K562 (cell line): ENCODE data around the gene TBC1D5. TPM values are rescaled to one million over a fixed set of nuclear protein-coding genes. Genes with fewer than 3 reads are reported as not detected.

Source experiments
- ATAC-seq: fragments of 200-7000 bp; cut with Tn5 transposase; 3 replicates; pipeline ENCODE4 v1.9.1; 2020; ENCODE audit warnings: moderate library complexity
- BruUV-seq: library from RNA; stranded (reverse); fragments of 400-500 nt; replicated peaks from 2 replicates; lab custom pipeline; 2021; lab: Mats Ljungman, UMichigan
- CTCF ChIA-PET: fragments of 300-600 bp; formaldehyde crosslinking; extraction: SDS; loops from one replicate; lab custom pipeline; 2021; ENCODE audit warnings: low intra/inter-chr PET ratio; lab: Yijun Ruan, JAX
- POLR2A ChIA-PET: fragments of 300-600, 350-650 bp; sonication (Branson Sonifier 250); formaldehyde crosslinking; extraction: SDS; loops from one replicate; lab custom pipeline; 2021; ENCODE audit warnings: antibody characterized with exemption, inconsistent platforms; lab: Yijun Ruan, JAX
- DNase-seq, 4 experiments: peaks; one replicate each; pipeline versions ENCODE4 v3.0.0 to v3.0.0-alpha.2; 2011 to 2018; ENCODE audit warnings: low spot score in 3 of 4, mixed read lengths in 3 of 4; ENCODE audit errors: extremely low read depth in 1 of 4
- FAIRE-seq: peaks from 2 replicates; lab custom pipeline; 2011; peaks lifted over from hg19 to GRCh38; lab: Jason Lieb, UNC
- H2AFZ ChIP-seq: 2 replicates; pipeline ENCODE4 v1.6.0; 2011; ENCODE audit warnings: low read depth, low read length, control low read depth, inconsistent platforms
- H3K27ac ChIP-seq: fragments of 200-600 bp; 3 replicates; pipeline ENCODE4 v1.8.0; 2011; ENCODE audit warnings: low read depth, mild to moderate bottlenecking, control low read depth, inconsistent platforms, low read length, moderate library complexity, mixed read lengths; ENCODE audit errors: extremely low read depth
- H3K27me3 ChIP-seq, 2 experiments: fragments of 300-600 bp in 1 of 2; 2 replicates in 1 of 2; 3 replicates in 1 of 2; pipeline versions ENCODE4 v1.6.0 to v1.8.0; 2011; ENCODE audit warnings: inconsistent platforms in 2 of 2, low read length in 2 of 2, mild to moderate bottlenecking in 1 of 2, mixed read lengths in 1 of 2, moderate library complexity in 1 of 2; ENCODE audit not compliant: control insufficient read depth in 2 of 2, insufficient read depth in 2 of 2
- H3K36me3 ChIP-seq: fragments of 300-600 bp; 3 replicates; pipeline ENCODE4 v1.8.0; 2011; ENCODE audit warnings: mild to moderate bottlenecking, low read length, inconsistent platforms; ENCODE audit not compliant: control insufficient read depth, insufficient read depth
- H3K4me1 ChIP-seq, 2 experiments: fragments of 200-600 bp in 1 of 2; replicated peaks in 1 of 2; 2 replicates in 1 of 2; 3 replicates in 1 of 2; pipeline versions ENCODE4 v1.5.1 to v1.8.0; 2011; ENCODE audit warnings: inconsistent platforms in 2 of 2, low read length in 2 of 2, mild to moderate bottlenecking in 1 of 2, mixed read lengths in 1 of 2, moderate library complexity in 1 of 2; ENCODE audit not compliant: control insufficient read depth in 2 of 2, insufficient read depth in 2 of 2
- H3K4me2 ChIP-seq: 2 replicates; pipeline ENCODE4 v1.6.1; 2011; ENCODE audit warnings: low read length, control low read depth, inconsistent platforms, mixed read lengths; ENCODE audit not compliant: insufficient read depth
- H3K4me3 ChIP-seq: fragments of 200-600 bp; sonication (generic), shearing (Covaris generic); 2 replicates; pipeline ENCODE4 v1.5.1; 2016; ENCODE audit warnings: control low read depth, inconsistent platforms
- H3K79me2 ChIP-seq: fragments of 200-600 bp; 3 replicates; pipeline ENCODE4 v1.8.0; 2011; ENCODE audit warnings: low read length, inconsistent platforms; ENCODE audit not compliant: control insufficient read depth, insufficient read depth
- H3K9ac ChIP-seq, 2 experiments: 2 replicates each; pipeline versions ENCODE4 v1.6.0 to v1.6.1; 2011; ENCODE audit warnings: low read depth in 2 of 2, low read length in 2 of 2, control low read depth in 1 of 2, inconsistent platforms in 1 of 2, mild to moderate bottlenecking in 1 of 2, mixed read lengths in 1 of 2; ENCODE audit not compliant: insufficient read depth in 1 of 2
- H3K9me1 ChIP-seq: one replicate; pipeline ENCODE4 v1.6.0; 2011; ENCODE audit warnings: inconsistent platforms, mild to moderate bottlenecking, low read length, moderate library complexity; ENCODE audit not compliant: control insufficient read depth, insufficient read depth
- H3K9me3 ChIP-seq: replicated peaks from 2 replicates; pipeline ENCODE4 v1.5.1; 2011; ENCODE audit warnings: low read depth, low read length, inconsistent platforms; ENCODE audit not compliant: control insufficient read depth, insufficient read depth
- H4K20me1 ChIP-seq: replicated peaks from 2 replicates; pipeline ENCODE4 v1.6.1; 2011; ENCODE audit warnings: low read length, inconsistent platforms, mixed read lengths; ENCODE audit not compliant: control insufficient read depth, insufficient read depth
- ARHGAP35 ChIP-seq: fragments of 450-650 bp; IDR thresholded peaks from 2 replicates; pipeline ENCODE4 v1.6.1; 2018; ENCODE audit not compliant: partially characterized antibody
- CGGBP1 ChIP-seq: fragments of 250-450 bp; sonication (Bioruptor Pico); IDR thresholded peaks from 2 replicates; pipeline ENCODE4 v1.9.0; 2021; ENCODE audit warnings: mild to moderate bottlenecking
- DIDO1 ChIP-seq: fragments of 450-650 bp; IDR thresholded peaks from 2 replicates; pipeline ENCODE4 v1.6.1; 2016; ENCODE audit warnings: low read depth, missing biosample characterization, missing genetic modification characterization
- ELK1 ChIP-seq: sonication (generic); formaldehyde crosslinking; IDR thresholded peaks from 2 replicates; pipeline ENCODE4 v1.8.1; 2022; ENCODE audit warnings: missing genetic modification reagents
- FIP1L1 ChIP-seq: fragments of 200-400 bp; formaldehyde crosslinking; IDR thresholded peaks from 2 replicates; pipeline ENCODE4 v1.6.1; 2018; ENCODE audit warnings: mild to moderate bottlenecking, low read depth, low read length; ENCODE audit not compliant: poor library complexity, severe bottlenecking
- GTF2A2 ChIP-seq: IDR thresholded peaks from 2 replicates; pipeline ENCODE4 v1.6.1; 2016; ENCODE audit warnings: mild to moderate bottlenecking, missing genetic modification characterization, missing compliant biosample characterization
- HMG20A ChIP-seq: fragments of 450-650 bp; formaldehyde crosslinking; conservative IDR thresholded peaks from 2 replicates; pipeline ENCODE4 v1.4.0; 2020; ENCODE audit warnings: mild to moderate bottlenecking, mixed read lengths
- HNRNPL ChIP-seq: fragments of 200-400 bp; formaldehyde crosslinking; IDR thresholded peaks from 2 replicates; pipeline ENCODE4 v1.6.1; 2017; ENCODE audit warnings: low read depth, mild to moderate bottlenecking, low read length
- HNRNPUL1 ChIP-seq: fragments of 200-400 bp; formaldehyde crosslinking; IDR thresholded peaks from 2 replicates; pipeline ENCODE4 v1.6.1; 2017; ENCODE audit warnings: low read length
- JUNB ChIP-seq: fragments of 450-650 bp; formaldehyde crosslinking; conservative IDR thresholded peaks from 2 replicates; pipeline ENCODE4 v1.4.0; 2020; ENCODE audit warnings: mild to moderate bottlenecking
- KLF1 ChIP-seq: fragments of 450-650 bp; IDR thresholded peaks from 2 replicates; pipeline ENCODE4 v1.6.1; 2016; ENCODE audit warnings: missing genetic modification characterization, missing compliant biosample characterization
- MEIS2 ChIP-seq: fragments of 450-650 bp; IDR thresholded peaks from 2 replicates; pipeline ENCODE4 v1.6.1; 2014; ENCODE audit warnings: mild to moderate bottlenecking; ENCODE audit not compliant: partially characterized antibody
- NFATC3 ChIP-seq: fragments of 450-650 bp; IDR thresholded peaks from 2 replicates; pipeline ENCODE4 v1.6.1; 2017; ENCODE audit warnings: mild to moderate bottlenecking
- SIN3B ChIP-seq: fragments of 450-650 bp; IDR thresholded peaks from 2 replicates; pipeline ENCODE4 v1.6.1; 2017; ENCODE audit warnings: low read depth, mild to moderate bottlenecking, moderate library complexity
- SMARCC2 ChIP-seq: fragments of 450-650 bp; IDR thresholded peaks from 2 replicates; pipeline ENCODE4 v1.6.1; 2017; ENCODE audit warnings: antibody characterized with exemption, moderate library complexity, mild to moderate bottlenecking, low read depth
- WGBS: fragments of 100-300 bp; shearing (Covaris generic); methylation state at CpG from one replicate; pipeline ENCODE4 v1.1.6; 2016; ENCODE audit warnings: low coverage, mixed read lengths; ENCODE audit not compliant: insufficient coverage; ENCODE audit errors: missing lambda C conversion rate; 5-methylcytosine and 5-hydroxymethylcytosine counted together
- in situ Hi-C: fragments of 300-500 bp; cut with MboI; formaldehyde crosslinking; loops from 4 replicates; pipeline ENCODE4 v1.15.0; 2018; ENCODE audit warnings: inconsistent platforms, mixed read lengths
- intact Hi-C: fragments of 100-400 bp; cut with micrococcal nuclease; formaldehyde crosslinking; loops from 2 replicates; pipeline ENCODE4 v1.14.2; 2022
- polyA plus RNA-seq, 8 experiments: library from polyadenylated mRNA; depleted of rRNA in 4 of 8; stranded (reverse) in 5 of 8; unstranded in 3 of 8; fragments of >200 nt; fragmentation: Nextera tagmentation in 2 of 8; fragmentation: Illumina TruSeq in 1 of 8; extraction: Ambion mirVana in 2 of 8; extraction: Trizol in 1 of 8; gene quantifications; 2 replicates each; pipeline versions ENCODE4 v1.2.1 to v1.2.3, GENCODE V29; 2011 to 2014; ENCODE audit warnings: inconsistent platforms in 1 of 8, missing spikeins in 1 of 8
- total RNA-seq, 7 experiments: library from RNA; depleted of rRNA in 6 of 7; stranded (reverse); fragments of >200 nt in 6 of 7; fragmentation: Illumina TruSeq in 2 of 7; extraction: Trizol in 2 of 7; gene quantifications; 2 replicates each; pipeline versions ENCODE4 v1.2.1 to v1.2.3, GENCODE V29; 2011 to 2021; ENCODE audit warnings: low replicate concordance in 1 of 7

Gene TBC1D5
- total and polyA plus RNA-seq, 9 of the 15 experiments (the other 6 are each of a cell fraction or from before 2014, with no cell fraction given) = 2.9 to 38.1 (median 25.6) TPM

- ATAC-seq (no peak), FAIRE-seq (no peak), DNase-seq (no peak)
- intact Hi-C loops (no loop called here), in situ Hi-C loops (loop anchor here (10.0 to 25.0 kb wide), 2 partner anchors 492 to 800 kb away; partner anchors contain the start of gene DAZL)
- Histone ChIP-seq H2AFZ (no peak overlapping the region), H3K79me2 (no peaks in the 10 kb centered on the region), H3K4me2 (no peak overlapping the region), H3K27me3 (no peaks in the 10 kb centered on the region), H3K4me3 (no peak overlapping the region), H3K36me3 (no peaks in the 10 kb centered on the region), H3K27ac (no peak overlapping the region), H3K4me1 (no peaks in the 10 kb centered on the region), H4K20me1 (no peaks in the 10 kb centered on the region), H3K9me1 (no peaks in the 10 kb centered on the region), H3K9me3 (no peaks in the 10 kb centered on the region), H3K9ac (no peak overlapping the region)
- ChIA-PET POLR2A (no interaction called here), CTCF (interaction anchor here (0.6 kb wide), 1 partner anchor 107 kb away, joined by 3 read pairs; no protein-coding TSS in a partner anchor)
- WGBS = 21% methylated on average over 2 of the region's 2 CpGs
- TF ChIP-seq CGGBP1 = no peak
- TF ChIP-seq ARHGAP35 = no peak
- no peak for TF ChIP-seq HNRNPUL1
- no TSS peak for BruUV-seq
Measured at GRCh38 chr3:17404548-17404947, 337.9 kb downstream of the TBC1D5 start.

GRCh38 chr3:17402442-17402841 is 340.0 kb downstream of the TBC1D5 start:
- intact Hi-C loops (no loop called here), in situ Hi-C loops (loop anchor here (10.0 to 25.0 kb wide), 2 partner anchors 490 to 798 kb away; partner anchors contain the start of gene DAZL)
- FAIRE-seq = no peak
- Histone ChIP-seq H4K20me1 (no peaks in the 10 kb centered on the region), H3K4me1 (no peaks in the 10 kb centered on the region), H3K36me3 (no peaks in the 10 kb centered on the region), H3K27me3 (no peaks in the 10 kb centered on the region), H3K9me3 (no peaks in the 10 kb centered on the region), H3K9ac (no peak overlapping the region), H3K79me2 (no peaks in the 10 kb centered on the region), H3K9me1 (no peaks in the 10 kb centered on the region), H3K27ac (no peak overlapping the region), H3K4me3 (no peak overlapping the region), H2AFZ (no peak overlapping the region), H3K4me2 (no peak overlapping the region)
- ChIA-PET CTCF (no interaction called here), POLR2A (no interaction called here)
- WGBS = 75% methylated on average over 3 of the region's 3 CpGs
- no peak for DNase-seq
- no TSS peak for BruUV-seq
- ATAC-seq = no peak
- TF ChIP-seq SMARCC2 (no peak), GTF2A2 (no peak), SIN3B (no peak), NFATC3 (no peak), KLF1 (tag) (no peak), HMG20A (CRISPR knock-in tag) (no peak), MEIS2 (no peak), DIDO1 (no peak), ELK1 (CRISPR knock-in tag) (no peak), FIP1L1 (no peak), HNRNPL (no peak), JUNB (CRISPR knock-in tag) (no peak)
